GM12872 (cell line): ENCODE data around the gene MYH13.

Source experiments
- CTCF ChIP-seq: IDR thresholded peaks from 3 replicates; pipeline ENCODE4 v1.5.1; 2011; ENCODE audit warnings: low read depth, mild to moderate bottlenecking, low read length, moderate library complexity; ENCODE audit not compliant: insufficient read depth

Gene MYH13

DNA sequence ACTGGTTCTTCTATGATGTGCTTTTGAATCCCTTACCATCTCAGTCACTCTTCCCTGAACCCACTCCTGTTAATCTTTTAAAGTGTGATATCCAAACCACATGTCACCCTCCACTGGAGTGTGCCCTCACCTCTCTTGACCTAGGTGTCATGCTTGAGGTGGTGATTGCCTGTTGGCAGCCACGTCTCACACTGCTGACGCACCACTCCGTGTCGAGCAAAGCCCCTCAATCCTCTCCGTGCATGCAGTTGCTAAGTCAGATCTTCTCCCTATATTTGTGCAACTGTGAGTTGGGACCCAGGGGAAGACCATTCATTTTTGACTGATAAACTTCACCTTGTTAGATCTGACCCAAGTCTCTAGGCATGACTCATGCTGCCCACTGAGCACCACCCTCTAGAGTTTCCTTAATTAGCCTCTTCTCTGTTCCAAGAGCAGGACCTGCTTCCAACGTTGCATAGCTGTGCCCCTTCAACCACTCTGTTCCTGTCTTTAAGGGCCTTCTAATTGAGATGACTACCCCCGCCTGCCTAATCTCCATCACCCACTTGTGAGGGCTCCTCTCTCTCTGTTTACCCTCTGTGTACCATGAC is 2.7 kb downstream of the MYH13 start:
- no peak for TF ChIP-seq CTCF

DNA sequence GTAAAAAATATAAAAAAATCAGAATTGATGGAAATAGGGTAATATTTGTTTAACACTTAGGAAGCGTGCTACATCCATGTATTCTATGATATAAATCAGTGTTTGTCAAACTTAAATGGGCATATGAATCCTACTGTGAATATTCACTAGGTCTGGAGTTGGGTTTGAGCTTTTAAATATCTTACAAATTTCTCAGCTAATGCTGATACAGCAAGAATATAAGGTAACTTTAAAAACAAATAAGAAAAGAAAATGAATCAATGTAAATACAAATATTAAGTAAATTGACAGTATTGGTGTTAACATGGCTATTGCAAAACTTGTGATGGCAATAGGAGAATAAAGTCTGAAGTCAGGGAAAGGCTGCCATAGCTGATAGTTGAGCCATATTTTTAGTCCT is 3.6 kb downstream of the MYH13 start:
- no peak for TF ChIP-seq CTCF

GRCh38 chr17:10368561-10368960 is 4.2 kb downstream of the MYH13 start:
- TF ChIP-seq CTCF: no peak

- TF ChIP-seq CTCF: no peak
Measured at GRCh38 chr17:10360578-10360977, 12.2 kb downstream of the MYH13 start.

- peak; percentile 77 for TF ChIP-seq CTCF
Measured at GRCh38 chr17:10357768-10358167, 15.0 kb downstream of the MYH13 start.

DNA sequence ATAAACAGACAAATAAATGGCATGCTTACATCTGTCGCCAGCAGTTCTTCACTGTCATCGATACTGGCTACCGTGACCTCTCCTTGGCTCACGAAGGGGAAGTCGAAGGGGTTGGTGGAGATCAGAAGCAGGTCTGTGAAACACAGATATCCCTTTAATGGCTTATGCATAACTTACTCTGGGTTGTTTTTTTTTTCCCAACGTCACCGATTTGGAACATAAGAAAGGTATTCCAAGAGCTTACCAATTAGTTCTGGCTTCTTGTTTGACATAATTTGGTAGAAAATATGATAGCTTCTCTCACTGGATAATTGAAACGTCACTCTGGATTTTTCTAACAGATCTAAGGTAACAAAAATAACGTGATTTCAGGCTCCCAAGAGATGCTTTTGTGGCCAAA is 18.2 kb downstream of the MYH13 start:
- no peak for TF ChIP-seq CTCF

DNA sequence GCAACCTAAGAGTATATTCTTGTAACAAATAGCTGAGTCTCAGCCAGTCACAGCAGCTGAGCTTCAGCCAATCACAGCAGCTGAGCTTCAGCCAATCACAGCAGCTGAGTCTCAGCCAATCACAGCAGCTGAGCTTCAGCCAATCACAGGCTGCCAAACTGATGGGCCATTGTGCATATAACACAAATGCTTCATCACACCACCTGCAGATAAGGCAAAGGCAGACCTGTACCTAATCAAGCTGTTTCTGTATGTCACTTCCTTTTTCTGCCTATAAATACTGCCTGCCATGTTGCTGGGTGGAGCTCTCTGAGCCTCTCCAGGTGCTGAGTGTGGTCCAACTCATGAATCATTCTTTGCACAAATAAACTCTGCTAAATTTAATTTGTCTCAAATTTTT is 19.9 kb downstream of the MYH13 start:
- TF ChIP-seq CTCF: no peak
